Hematopoietic multipotent progenitor cell (in vitro differentiated cells): ENCODE results near the gene CDH1. TPM values are rescaled to one million over a fixed set of nuclear protein-coding genes. Genes with fewer than 3 reads are reported as not detected.

Source experiments
- DNase-seq, 3 donors: peaks; one replicate each; pipeline ENCODE4 v3.0.0-alpha.2; 2011 to 2015; ENCODE audit warnings: low read depth in 2 of 3, low spot score in 2 of 3
- total RNA-seq: library from RNA; depleted of rRNA; stranded (reverse); fragments of >200 nt; gene quantifications from one replicate; pipeline ENCODE4 v1.2.3, GENCODE V29; 2012

The CDH1 gene
- total RNA-seq, 1 donor: 1.1 TPM

- no peak for DNase-seq
Measured at GRCh38 chr16:68759062-68759461, 22.0 kb downstream of the CDH1 start.

GRCh38 chr16:68760671-68761275 is 23.7 kb downstream of the CDH1 start:
- peak in 2 of 3 donors; percentile 42 to 49 for DNase-seq

GRCh38 chr16:68762996-68763756 is 26.1 kb downstream of the CDH1 start:
- no peak for DNase-seq

DNA sequence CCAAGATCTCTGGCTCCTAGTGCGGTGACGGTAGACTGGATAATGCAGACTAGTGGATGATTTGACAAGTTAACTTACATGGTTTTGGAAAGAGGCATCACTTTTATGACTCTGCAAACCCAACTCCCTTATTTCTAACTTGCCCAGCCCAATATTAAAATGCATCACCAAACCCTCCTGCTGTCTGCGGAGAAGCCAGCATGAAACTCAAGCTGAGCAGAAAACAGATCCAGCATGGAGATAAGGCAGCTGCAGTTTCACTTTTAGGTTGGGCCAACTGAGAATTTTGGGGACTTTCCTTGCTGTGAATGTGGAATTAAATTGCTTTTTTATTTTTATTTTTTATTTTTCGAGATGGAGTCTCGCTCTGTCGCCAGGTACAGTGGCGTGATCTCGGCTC is 27.8 kb downstream of the CDH1 start:
- peak in 2 of 3 donors; percentile 59 to 79 for DNase-seq

DNA sequence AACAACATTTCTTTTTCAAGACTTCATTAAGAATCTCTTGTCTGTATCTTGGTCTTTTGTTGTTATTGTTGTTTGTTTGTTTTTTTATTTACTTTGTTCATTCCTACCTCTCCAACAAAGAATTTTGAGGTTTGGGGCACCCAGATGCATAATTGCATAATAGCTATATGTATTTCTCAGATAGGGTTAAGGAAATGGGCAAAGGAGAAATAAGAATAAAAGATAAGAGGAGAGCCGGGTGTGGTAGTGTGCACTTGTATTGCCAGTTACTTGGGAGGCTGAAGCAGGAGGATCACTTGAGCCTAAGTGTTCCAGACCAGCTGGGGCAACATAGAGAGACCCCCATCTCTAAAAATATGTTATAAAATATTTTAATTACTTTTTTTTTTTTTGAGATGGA is 30.5 kb downstream of the CDH1 start:
- DNase-seq: no peak

GRCh38 chr16:68768175-68768574 is 31.1 kb downstream of the CDH1 start:
- DNase-seq: no peak

GRCh38 chr16:68768771-68769170 is 31.7 kb downstream of the CDH1 start:
- no peak for DNase-seq

DNA sequence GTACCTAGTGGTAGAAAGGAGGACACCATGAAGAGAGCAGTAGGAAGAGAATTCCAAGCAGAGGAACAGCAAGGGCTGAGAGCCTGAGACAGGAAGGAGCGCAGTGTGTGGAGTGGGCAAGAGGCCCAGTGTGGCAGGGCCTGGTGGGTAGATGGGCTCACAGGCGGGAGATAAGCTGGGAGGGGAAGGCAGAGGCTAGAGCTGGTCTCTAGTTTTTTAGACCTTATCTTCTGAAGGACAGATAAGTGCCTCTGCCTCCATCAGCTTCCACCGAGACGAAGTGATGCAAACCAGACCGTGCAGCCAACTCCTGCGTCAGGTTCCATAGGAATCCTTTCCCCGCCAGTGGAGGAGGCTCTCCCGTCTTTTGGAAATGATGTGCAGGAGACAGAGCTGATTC is 33.6 kb downstream of the CDH1 start:
- DNase-seq: no peak

DNA sequence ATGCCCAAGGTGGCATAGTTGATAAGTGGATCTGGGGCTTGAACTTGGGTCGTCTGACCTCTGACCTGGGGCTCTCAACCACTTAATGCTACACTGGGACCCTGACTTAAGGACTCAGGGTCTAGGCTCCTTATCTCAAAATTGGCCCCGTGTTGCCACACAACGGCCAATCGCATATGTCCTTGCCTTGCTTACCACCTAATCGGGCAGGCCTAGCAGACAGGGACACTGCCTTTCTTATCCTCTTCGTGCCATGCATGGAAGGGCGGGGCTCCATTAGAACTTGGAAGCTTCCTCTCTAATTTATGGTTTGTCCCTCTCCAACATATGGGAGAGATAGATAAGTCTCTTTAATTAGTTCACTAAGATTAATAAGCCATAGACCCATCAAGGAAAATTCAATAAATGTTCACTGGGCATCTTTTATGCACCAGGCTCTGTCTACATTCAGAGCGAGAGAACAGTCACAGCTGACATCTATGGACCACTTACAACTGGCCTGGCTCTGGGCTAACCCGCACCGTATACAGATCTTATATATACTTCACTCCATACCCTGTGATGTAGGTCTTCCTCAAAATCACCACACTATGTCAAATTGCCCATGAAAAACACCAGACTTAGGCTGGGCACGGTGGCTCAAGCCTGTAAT is 35.1 kb downstream of the CDH1 start:
- peak in 1 of 3 donors; percentile 28 for DNase-seq

GRCh38 chr16:68772871-68773270 is 35.8 kb downstream of the CDH1 start:
- DNase-seq: no peak

DNA sequence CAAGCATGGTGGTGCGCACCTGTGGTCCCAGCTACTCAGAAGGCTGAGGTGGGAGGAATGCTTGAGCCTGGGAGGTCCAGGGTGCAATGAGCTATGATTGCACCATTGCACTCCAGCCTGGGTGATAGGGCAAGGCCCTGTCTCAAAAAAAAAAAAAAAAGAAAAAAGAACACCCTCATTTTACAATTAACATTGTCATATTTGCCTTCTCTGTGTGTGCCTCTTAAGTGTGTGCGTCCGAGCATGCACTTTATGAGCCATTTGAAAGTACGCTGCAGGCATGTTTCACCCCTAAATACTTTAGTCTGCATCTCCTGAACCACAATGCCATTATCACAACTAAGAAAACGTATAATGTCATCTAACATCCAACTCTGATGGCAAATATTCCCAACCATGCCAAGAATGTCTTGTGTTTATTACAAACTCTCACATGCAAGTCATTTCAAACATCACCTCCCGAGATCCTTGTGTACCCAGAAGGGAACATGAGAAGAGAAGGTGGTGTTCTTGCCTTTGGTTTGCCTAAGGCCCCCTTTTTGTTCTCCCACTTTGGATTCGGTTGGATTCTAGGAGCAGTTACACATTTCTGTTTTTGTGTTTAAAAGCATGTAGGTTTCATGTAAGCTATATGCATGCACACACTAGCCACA is 38.0 kb downstream of the CDH1 start:
- no peak for DNase-seq

GRCh38 chr16:68776821-68777485 is 39.9 kb downstream of the CDH1 start:
- DNase-seq: no peak

- peak in 1 of 3 donors; percentile 35 for DNase-seq
Measured at GRCh38 chr16:68778551-68779231, 41.6 kb downstream of the CDH1 start.

DNA sequence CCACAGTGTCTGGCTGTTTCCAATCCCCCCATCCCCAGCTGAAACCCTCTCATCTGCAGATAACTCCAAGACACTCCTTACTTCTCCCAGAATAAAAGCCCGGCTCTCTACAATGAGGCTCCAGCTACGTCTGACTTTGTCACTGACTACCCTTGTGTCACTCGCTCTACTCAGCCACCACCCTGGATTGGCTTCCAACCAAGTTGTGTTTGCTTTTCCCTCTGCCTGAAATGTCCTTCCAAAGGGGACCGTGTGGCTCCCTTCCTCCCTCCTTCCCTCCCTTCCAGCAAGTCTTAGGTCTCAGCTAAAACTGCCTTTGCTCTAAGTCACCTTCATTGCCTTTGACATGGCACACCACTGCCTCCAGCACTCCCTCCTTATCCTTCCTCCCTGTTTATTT is 42.8 kb downstream of the CDH1 start:
- DNase-seq: no peak

GRCh38 chr16:68781784-68782183 is 44.7 kb downstream of the CDH1 start:
- no peak for DNase-seq

GRCh38 chr16:68782198-68783174 is 45.4 kb downstream of the CDH1 start:
- DNase-seq: peak in 2 of 3 donors; percentile 61 to 89

DNA sequence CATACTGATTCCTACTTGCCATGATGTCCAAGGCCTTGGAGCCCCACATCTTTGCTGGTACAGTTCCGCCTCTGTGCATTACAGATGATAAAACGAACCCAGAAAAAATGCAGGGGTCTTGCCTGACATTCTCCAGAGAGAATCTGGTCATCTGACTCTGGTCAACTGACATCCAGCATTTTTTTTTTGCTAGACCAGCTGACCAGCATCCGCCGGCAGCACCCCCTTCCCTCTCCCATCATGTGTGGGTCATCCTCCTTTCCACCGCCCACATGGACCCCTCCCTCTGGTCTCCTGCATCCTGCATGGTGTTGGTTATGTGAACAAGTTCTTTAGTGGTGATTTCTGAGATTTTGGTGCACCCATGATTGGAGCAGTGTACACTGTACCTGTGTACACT is 47.1 kb downstream of the CDH1 start:
- DNase-seq: no peak

GRCh38 chr16:68784721-68785120 is 47.6 kb downstream of the CDH1 start:
- DNase-seq: no peak

DNA sequence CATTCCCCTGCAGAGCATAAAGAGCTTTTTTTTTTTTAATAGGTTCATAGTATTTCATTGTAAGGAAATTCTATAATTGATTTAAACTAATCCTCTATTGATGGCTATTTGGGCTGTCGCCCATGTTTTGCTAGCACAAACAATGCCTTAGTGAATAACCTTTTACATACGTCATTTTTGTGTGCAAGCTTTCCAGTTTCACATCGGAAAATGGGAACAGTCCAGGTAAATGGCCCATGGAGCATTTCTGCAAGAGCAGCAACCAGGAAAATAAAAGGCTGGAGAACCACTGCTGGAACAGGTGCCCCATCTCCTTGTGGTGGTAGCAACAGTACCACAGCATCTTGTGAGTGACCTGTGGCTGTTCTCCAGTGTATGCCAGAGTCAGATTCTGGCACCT is 48.6 kb downstream of the CDH1 start:
- no peak for DNase-seq
